Sigmoid colon (tissue), 4 donors: ENCODE results near the gene EIF4E2.

ENCODE experiments used
- POLR2AphosphoS5 ChIP-seq, 4 donors: sonication (generic); formaldehyde crosslinking; IDR thresholded peaks; one replicate each; pipeline ENCODE4 v1.6.1; 2017; ENCODE audit warnings: antibody characterized with exemption in 4 of 4
- TF ChIP-seq, protein P1 (sequence below), 4 experiments: fragments of 450-650 bp in 3 of 4; fragments of 200-600 bp in 1 of 4; IDR thresholded peaks; one replicate each; pipeline ENCODE4 v1.5.1; 2016 to 2019; ENCODE audit warnings: antibody characterized with exemption in 4 of 4, mild to moderate bottlenecking in 3 of 4, moderate library complexity in 2 of 4

DNA sequence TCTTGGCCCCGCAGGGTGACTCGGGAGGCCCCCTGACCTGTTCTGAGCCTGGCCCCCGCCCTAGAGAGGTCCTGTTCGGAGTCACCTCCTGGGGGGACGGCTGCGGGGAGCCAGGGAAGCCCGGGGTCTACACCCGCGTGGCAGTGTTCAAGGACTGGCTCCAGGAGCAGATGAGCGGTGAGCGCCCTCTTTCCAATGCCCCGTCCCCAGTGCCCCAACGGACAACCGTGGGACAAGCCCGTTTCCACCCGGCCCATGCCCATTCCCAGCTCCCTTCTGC is 27.1 kb upstream of the EIF4E2 start:
- TF ChIP-seq, protein P1, sequence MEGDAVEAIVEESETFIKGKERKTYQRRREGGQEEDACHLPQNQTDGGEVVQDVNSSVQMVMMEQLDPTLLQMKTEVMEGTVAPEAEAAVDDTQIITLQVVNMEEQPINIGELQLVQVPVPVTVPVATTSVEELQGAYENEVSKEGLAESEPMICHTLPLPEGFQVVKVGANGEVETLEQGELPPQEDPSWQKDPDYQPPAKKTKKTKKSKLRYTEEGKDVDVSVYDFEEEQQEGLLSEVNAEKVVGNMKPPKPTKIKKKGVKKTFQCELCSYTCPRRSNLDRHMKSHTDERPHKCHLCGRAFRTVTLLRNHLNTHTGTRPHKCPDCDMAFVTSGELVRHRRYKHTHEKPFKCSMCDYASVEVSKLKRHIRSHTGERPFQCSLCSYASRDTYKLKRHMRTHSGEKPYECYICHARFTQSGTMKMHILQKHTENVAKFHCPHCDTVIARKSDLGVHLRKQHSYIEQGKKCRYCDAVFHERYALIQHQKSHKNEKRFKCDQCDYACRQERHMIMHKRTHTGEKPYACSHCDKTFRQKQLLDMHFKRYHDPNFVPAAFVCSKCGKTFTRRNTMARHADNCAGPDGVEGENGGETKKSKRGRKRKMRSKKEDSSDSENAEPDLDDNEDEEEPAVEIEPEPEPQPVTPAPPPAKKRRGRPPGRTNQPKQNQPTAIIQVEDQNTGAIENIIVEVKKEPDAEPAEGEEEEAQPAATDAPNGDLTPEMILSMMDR (IDR thresholded peaks at IDR 0.05) = no peak
- no peak for TF ChIP-seq POLR2AphosphoS5 (IDR thresholded peaks at IDR 0.05)
